ENCODE data around the gene THRB. TPM values are rescaled to one million over a fixed set of nuclear protein-coding genes. Genes with fewer than 3 reads are reported as not detected.

Gene THRB
- total RNA-seq, 6 donors from 2014 or later = 5.5 to 15.2 (median 12.0) TPM

DNA sequence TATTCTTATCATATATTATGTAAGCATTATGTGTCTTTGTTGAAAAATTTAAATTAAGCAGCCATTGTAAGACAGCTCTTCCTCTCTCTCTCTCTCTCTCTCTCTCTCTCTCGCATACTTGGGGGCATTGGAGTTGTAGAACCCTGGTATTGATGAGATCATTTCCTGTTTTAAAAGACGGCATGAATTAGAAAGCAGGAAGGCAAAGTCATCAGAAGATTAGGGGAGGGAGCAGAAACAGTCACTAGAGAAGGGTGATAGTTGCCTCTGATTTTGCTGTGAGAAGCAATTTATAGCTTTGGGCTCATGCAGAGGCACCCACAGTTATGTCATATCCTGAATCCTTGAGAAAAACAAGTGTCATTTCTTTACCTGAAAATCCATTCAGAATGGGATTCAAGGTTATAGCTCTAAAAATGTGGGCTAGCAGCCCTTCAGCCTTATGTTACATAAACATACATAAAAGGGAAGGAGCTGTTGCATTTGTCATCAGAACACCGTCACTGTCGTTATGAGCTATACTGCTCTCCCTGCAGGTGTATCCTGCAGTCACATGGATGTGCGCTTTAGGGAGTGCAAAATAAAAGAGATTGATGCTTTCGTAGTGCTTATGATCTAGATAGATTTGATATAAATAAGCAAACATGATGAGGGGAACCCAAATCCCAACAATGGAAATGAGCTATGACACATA is 335.7 kb downstream of the THRB start:
- 59% methylated on average over 6 of the region's 6 CpGs for WGBS, 2 donors
- TF ChIP-seq EP300 (IDR thresholded peaks at IDR 0.05) (no peak), POLR2AphosphoS5 (IDR thresholded peaks at IDR 0.05) (no peak), POLR2A (IDR thresholded peaks at IDR 0.05) (no peak), CTCF (IDR thresholded peaks at IDR 0.05) (no peak)
- H3K27ac ChIP-seq = no peak overlapping the region
- no peaks in the 10 kb centered on the region for H3K36me3 ChIP-seq
- no peak for DNase-seq
- peaks cover 3 to 13% (median 6%) of the 10 kb centered on the region in 4 donors for H3K4me1 ChIP-seq
- no peak overlapping the region for H3K4me3 ChIP-seq
- no peaks in the 10 kb centered on the region for H3K9me3 ChIP-seq
- ATAC-seq (ENCODE audit: low FRiP score in 2 of 2) = no peak
- H3K27me3 ChIP-seq = no peaks in the 10 kb centered on the region

DNA sequence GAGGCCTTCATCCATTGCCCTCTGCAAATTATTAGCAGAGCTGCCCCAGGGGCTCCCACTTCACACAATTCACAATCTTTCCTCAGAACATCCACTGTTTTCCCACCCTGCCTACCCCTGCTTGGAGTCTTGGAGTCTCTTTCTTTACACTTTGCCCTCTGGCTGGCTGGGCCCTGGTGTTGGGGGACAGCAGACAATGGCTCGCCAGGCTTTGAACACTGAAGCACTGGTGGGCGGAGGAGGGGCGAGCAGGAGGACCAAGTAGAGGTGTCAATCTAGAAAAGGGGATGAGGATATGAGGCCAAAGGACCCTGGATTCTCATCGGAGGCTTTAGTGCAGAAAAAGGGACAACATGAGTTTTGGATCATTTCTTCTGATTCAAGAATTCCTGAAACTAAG is 337.5 kb downstream of the THRB start:
- peaks cover 3 to 9% (median 3%) of the 10 kb centered on the region in 4 donors for H3K4me1 ChIP-seq
- H3K36me3 ChIP-seq = no peaks in the 10 kb centered on the region
- ATAC-seq (ENCODE audit: low FRiP score in 2 of 2) = no peak
- H3K4me3 ChIP-seq = no peak overlapping the region
- WGBS, 2 donors = 88 to 97% methylated on average over 4 of the region's 4 CpGs
- TF ChIP-seq CTCF (IDR thresholded peaks at IDR 0.05) (no peak), POLR2AphosphoS5 (IDR thresholded peaks at IDR 0.05) (no peak), POLR2A (IDR thresholded peaks at IDR 0.05) (no peak), EP300 (IDR thresholded peaks at IDR 0.05) (no peak)
- no peaks in the 10 kb centered on the region for H3K27me3 ChIP-seq
- no peaks in the 10 kb centered on the region for H3K9me3 ChIP-seq
- H3K27ac ChIP-seq = no peak overlapping the region
- no peak for DNase-seq

DNA sequence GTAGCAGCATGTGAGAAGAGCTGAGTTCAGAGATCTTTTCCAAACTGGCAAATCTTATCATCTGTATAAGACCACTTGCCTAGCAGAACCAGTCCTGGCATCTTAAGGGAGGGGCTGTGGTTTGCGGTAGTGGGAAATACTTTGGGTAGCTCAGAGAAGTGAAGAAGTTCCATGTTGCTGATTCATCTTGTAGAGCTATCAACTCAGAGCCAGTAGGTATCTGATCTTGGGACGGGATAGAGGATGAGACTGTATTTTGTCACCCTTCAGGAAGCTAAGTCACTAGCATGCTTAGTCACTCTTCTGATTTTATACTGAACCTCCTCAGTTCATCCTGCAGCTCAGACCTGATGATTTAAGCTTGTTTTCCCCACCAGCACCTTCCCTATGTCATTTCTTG is 338.2 kb downstream of the THRB start:
- no peak for DNase-seq
- H3K27ac ChIP-seq = no peak overlapping the region

GRCh38 chr3:24155276-24155675 is 339.4 kb downstream of the THRB start:
- Histone ChIP-seq H3K27me3 (no peaks in the 10 kb centered on the region), H3K27ac (no peak overlapping the region), H3K4me1 (peaks cover 0 to 7% (median 0%) of the 10 kb centered on the region in 4 donors), H3K36me3 (no peaks in the 10 kb centered on the region), H3K9me3 (no peaks in the 10 kb centered on the region), H3K4me3 (no peak overlapping the region)
- DNase-seq (no peak), ATAC-seq (ENCODE audit: low FRiP score in 2 of 2) (no peak)
- TF ChIP-seq POLR2A (IDR thresholded peaks at IDR 0.05) (no peak), CTCF (IDR thresholded peaks at IDR 0.05) (no peak), EP300 (IDR thresholded peaks at IDR 0.05) (no peak), POLR2AphosphoS5 (IDR thresholded peaks at IDR 0.05) (no peak)

More for the DNA sequence above, 338.2 kb downstream of the THRB start:
- TF ChIP-seq CTCF (IDR thresholded peaks at IDR 0.05) (no peak), POLR2AphosphoS5 (IDR thresholded peaks at IDR 0.05) (no peak), POLR2A (IDR thresholded peaks at IDR 0.05) (no peak), EP300 (IDR thresholded peaks at IDR 0.05) (no peak)
- no peak for ATAC-seq (ENCODE audit: low FRiP score in 2 of 2)
- peaks cover 0 to 7% (median 1%) of the 10 kb centered on the region in 4 donors for H3K4me1 ChIP-seq
- H3K36me3 ChIP-seq = no peaks in the 10 kb centered on the region
- no peaks in the 10 kb centered on the region for H3K27me3 ChIP-seq
- 71 to 78% methylated on average over 2 of the region's 2 CpGs for WGBS, 2 donors
- no peaks in the 10 kb centered on the region for H3K9me3 ChIP-seq
- H3K4me3 ChIP-seq = no peak overlapping the region

- H3K4me3 ChIP-seq = no peak overlapping the region
- no peaks in the 10 kb centered on the region for H3K36me3 ChIP-seq
- no peak overlapping the region for H3K27ac ChIP-seq
- no peaks in the 10 kb centered on the region for H3K27me3 ChIP-seq
- WGBS, 2 donors = 27 to 32% methylated on average over 1 of the region's 1 CpG
- TF ChIP-seq EP300 (IDR thresholded peaks at IDR 0.05) = no peak
- TF ChIP-seq CTCF (IDR thresholded peaks at IDR 0.05) = no peak
- no peak for TF ChIP-seq POLR2A (IDR thresholded peaks at IDR 0.05)
- no peak for TF ChIP-seq POLR2AphosphoS5 (IDR thresholded peaks at IDR 0.05)
- H3K9me3 ChIP-seq = no peaks in the 10 kb centered on the region
- peaks cover 0 to 7% (median 0%) of the 10 kb centered on the region in 4 donors for H3K4me1 ChIP-seq
- ATAC-seq (ENCODE audit: low FRiP score in 2 of 2) (no peak), DNase-seq (no peak)
These were observed 339.9 kb downstream of the THRB start for GRCh38 chr3:24154781-24155180.

Measured in upper lobe of left lung (tissue), 6 donors.